Cardiac fibroblast (primary cell): ENCODE measurements around the gene THSD7B.
"Not testable (repeated sequence)": the region's sequence is repeated elsewhere in the genome, so short reads cannot be mapped to it uniquely, and the experiment has no call there.

Experiments
- DNase-seq, 2 donors: peaks; one replicate each; pipeline versions ENCODE4 v3.0.0 to v3.0.0-alpha.2; 2010; ENCODE audit warnings: low read depth in 2 of 2
- H3K4me3 ChIP-seq, 2 donors: replicated peaks in 1 of 2; 1 replicate in 1 of 2; 2 replicates in 1 of 2; pipeline ENCODE4 v1.5.1; 2011; ENCODE audit warnings: low read depth in 2 of 2, low read length in 2 of 2, mild to moderate bottlenecking in 2 of 2, moderate library complexity in 1 of 2
- TF ChIP-seq, protein P1 (sequence below): IDR thresholded peaks from one replicate; pipeline ENCODE4 v1.5.1; 2011; ENCODE audit warnings: low read depth, mild to moderate bottlenecking, low read length, inconsistent platforms

Gene THSD7B

GRCh38 chr2:137539336-137539735, 774.0 kb downstream of the THSD7B start:
- TF ChIP-seq, protein P1, sequence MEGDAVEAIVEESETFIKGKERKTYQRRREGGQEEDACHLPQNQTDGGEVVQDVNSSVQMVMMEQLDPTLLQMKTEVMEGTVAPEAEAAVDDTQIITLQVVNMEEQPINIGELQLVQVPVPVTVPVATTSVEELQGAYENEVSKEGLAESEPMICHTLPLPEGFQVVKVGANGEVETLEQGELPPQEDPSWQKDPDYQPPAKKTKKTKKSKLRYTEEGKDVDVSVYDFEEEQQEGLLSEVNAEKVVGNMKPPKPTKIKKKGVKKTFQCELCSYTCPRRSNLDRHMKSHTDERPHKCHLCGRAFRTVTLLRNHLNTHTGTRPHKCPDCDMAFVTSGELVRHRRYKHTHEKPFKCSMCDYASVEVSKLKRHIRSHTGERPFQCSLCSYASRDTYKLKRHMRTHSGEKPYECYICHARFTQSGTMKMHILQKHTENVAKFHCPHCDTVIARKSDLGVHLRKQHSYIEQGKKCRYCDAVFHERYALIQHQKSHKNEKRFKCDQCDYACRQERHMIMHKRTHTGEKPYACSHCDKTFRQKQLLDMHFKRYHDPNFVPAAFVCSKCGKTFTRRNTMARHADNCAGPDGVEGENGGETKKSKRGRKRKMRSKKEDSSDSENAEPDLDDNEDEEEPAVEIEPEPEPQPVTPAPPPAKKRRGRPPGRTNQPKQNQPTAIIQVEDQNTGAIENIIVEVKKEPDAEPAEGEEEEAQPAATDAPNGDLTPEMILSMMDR: no peak

GRCh38 chr2:137547842-137548241, 782.5 kb downstream of the THSD7B start:
- TF ChIP-seq, protein P1: no peak
- no peak for DNase-seq
- H3K4me3 ChIP-seq: no peak overlapping the region

More at GRCh38 chr2:137539336-137539735, 774.0 kb downstream of the THSD7B start:
- no peak overlapping the region for H3K4me3 ChIP-seq
- no peak for DNase-seq

GRCh38 chr2:137566387-137566786, 801.0 kb downstream of the THSD7B start:
- TF ChIP-seq, protein P1: no peak
- DNase-seq: no peak
- no peak overlapping the region for H3K4me3 ChIP-seq

- no peak overlapping the region for H3K4me3 ChIP-seq
- no peak for DNase-seq
- TF ChIP-seq, protein P1: no peak
Measured at GRCh38 chr2:137570484-137570883, 805.1 kb downstream of the THSD7B start.

GRCh38 chr2:137587834-137588233, 822.5 kb downstream of the THSD7B start:
- not testable (repeated sequence) for H3K4me3 ChIP-seq, DNase-seq

- not testable (repeated sequence) for DNase-seq
Measured at GRCh38 chr2:137588578-137588977, 823.2 kb downstream of the THSD7B start.

DNA sequence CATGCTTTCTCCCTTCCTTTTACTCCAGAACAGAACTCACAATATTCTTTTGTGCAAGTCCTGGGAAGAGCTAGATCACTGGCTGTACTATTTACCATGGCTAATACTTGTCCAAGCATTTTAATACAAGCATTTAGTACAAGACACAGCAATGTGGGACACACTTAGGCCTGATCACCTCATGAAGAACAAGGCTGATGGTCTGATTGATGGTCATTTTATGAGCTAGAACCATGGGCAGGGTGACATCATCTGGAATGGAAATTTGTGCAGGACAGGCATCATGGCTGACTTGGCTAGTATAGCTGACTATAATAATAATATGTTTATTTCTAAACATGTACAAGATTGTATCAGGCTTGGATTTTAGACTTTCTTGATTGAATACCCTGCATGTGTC, 824.8 kb downstream of the THSD7B start:
- H3K4me3 ChIP-seq: no peak overlapping the region
- TF ChIP-seq, protein P1: no peak
- DNase-seq: no peak

More at GRCh38 chr2:137588578-137588977, 823.2 kb downstream of the THSD7B start:
- H3K4me3 ChIP-seq: not testable (repeated sequence)

GRCh38 chr2:137607722-137608318, 842.5 kb downstream of the THSD7B start:
- TF ChIP-seq, protein P1: no peak

More at GRCh38 chr2:137607722-137608318, 842.5 kb downstream of the THSD7B start:
- no peak for DNase-seq
- no peak overlapping the region for H3K4me3 ChIP-seq
